Right lobe of liver (tissue), 4 donors: ENCODE measurements around the gene FHIP1A.

Experiments used
- CTCF ChIP-seq, 4 donors: fragments of 200-600 bp in 3 of 4; fragments of 450-650 bp in 1 of 4; IDR thresholded peaks; one replicate each; pipeline versions ENCODE4 v1.5.1 to v1.8.0; 2016 to 2022; ENCODE audit warnings: antibody characterized with exemption in 4 of 4, mild to moderate bottlenecking in 2 of 4
- POLR2A ChIP-seq: fragments of 450-650 bp; IDR thresholded peaks from one replicate; pipeline ENCODE4 v1.6.1; 2017; ENCODE audit warnings: antibody characterized with exemption, mild to moderate bottlenecking
- donor health status: DM: no; HTN: no; CAD: no.
- donor health status: DM: no; HTN: no; CAD: no.
- donor health status: DM: no; HTN: yes; CAD: no.

GRCh38 chr4:151443752-151444151 lies 34.8 kb downstream of the FHIP1A start:
- no peak for TF ChIP-seq CTCF (IDR thresholded peaks at IDR 0.05)
- no peak for TF ChIP-seq POLR2A
